ENCODE measurements around the gene H1-8. TPM values are rescaled to one million over a fixed set of nuclear protein-coding genes. Genes with fewer than 3 reads are reported as not detected.

H1-8 gene
- total RNA-seq, 4 donors from 2014 or later, result not detected

DNA sequence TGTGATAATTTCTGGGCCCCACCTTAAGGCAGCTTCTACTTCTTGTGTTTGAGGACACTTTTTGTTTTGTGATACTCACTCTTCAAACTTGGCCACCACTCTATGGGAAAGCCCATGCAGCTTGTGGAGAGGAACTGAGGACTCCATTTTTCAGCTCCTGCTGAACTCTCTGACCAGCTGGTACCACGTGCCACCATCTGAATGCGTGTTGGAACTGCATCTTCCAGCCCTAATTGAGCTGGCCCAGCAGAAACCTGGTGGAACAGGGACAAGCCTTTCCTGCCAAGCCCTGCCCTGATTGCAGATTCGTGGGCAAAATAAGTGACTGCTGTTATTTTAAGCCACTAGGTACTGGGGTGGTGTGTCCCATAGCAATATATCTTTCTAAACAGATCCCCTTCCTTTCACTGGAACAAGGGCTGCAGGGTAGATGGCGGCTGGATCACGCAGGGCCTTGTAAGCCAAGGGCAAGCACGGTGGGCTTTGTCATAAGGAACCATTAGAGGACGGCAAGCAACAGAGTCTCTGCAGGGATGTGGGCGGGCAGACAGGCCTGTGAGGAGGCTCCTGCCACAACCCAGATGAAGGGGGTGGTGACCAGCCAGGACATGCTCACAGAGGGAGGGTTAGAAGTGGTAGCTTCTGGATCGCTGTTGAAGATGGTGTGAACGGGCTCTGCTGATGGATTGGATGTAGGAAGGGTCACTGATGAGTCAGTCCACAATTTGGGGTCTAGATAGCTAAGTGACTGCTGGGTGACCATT is 9.5 kb downstream of the H1-8 start:
- peaks cover 0 to 18% (median 4%) of the 10 kb centered on the region in 4 donors for H3K4me1 ChIP-seq
- H3K27me3 ChIP-seq, result no peaks in the 10 kb centered on the region
- no peak overlapping the region for H3K4me3 ChIP-seq
- TF ChIP-seq POLR2AphosphoS5 (IDR thresholded peaks at IDR 0.05) (no peak), POLR2A (IDR thresholded peaks at IDR 0.05) (no peak), EP300 (IDR thresholded peaks at IDR 0.05; ENCODE audit: low read depth) (no peak)
- TF ChIP-seq, protein P1, sequence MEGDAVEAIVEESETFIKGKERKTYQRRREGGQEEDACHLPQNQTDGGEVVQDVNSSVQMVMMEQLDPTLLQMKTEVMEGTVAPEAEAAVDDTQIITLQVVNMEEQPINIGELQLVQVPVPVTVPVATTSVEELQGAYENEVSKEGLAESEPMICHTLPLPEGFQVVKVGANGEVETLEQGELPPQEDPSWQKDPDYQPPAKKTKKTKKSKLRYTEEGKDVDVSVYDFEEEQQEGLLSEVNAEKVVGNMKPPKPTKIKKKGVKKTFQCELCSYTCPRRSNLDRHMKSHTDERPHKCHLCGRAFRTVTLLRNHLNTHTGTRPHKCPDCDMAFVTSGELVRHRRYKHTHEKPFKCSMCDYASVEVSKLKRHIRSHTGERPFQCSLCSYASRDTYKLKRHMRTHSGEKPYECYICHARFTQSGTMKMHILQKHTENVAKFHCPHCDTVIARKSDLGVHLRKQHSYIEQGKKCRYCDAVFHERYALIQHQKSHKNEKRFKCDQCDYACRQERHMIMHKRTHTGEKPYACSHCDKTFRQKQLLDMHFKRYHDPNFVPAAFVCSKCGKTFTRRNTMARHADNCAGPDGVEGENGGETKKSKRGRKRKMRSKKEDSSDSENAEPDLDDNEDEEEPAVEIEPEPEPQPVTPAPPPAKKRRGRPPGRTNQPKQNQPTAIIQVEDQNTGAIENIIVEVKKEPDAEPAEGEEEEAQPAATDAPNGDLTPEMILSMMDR (IDR thresholded peaks at IDR 0.05), result no peak
- in situ Hi-C loops (cut with MboI; ENCODE audit: low pct_ligation_motif_present in 1 of 4, low pct_unique_long_range_greater_than_20kb in 1 of 4, low sequenced_read_pairs in 3 of 4) (no loop called here), intact Hi-C loops (cut with DNase I; ENCODE audit: low total_unique reads) (no loop called here)
- WGBS, 2 donors (ENCODE audit: low coverage in 1 of 2), result 82% methylated on average over 10 of the region's 10 CpGs; no CpG with 5 or more reads in 1 of the 2 donors
- no peak for DNase-seq
- no peaks in the 10 kb centered on the region for H3K9me3 ChIP-seq
- no peaks in the 10 kb centered on the region for H3K36me3 ChIP-seq
- no peak overlapping the region for H3K27ac ChIP-seq

DNA sequence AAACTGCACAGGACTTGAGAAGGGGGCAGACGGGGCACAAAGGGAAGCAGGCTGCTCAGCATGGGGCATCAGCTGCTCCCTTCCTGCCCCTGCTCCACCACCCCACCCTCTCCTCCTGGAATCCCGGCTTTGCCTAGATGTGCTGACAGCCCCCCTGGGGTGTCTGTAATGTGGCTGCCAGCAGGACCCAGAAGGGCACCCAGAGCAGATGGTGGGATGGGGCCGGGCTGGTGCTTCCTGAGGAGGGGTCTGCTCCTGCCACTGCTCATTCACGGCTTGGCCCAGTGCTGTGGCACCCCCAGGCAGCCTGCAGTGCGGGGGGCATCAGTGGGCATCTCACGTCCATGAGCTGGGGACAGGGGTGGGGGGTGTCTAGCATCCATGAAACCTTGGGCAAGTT is 10.2 kb downstream of the H1-8 start:
- no peak for DNase-seq
- H3K4me1 ChIP-seq, result peaks cover 0 to 18% (median 8%) of the 10 kb centered on the region in 4 donors
- H3K4me3 ChIP-seq, result no peak overlapping the region
- intact Hi-C loops (cut with DNase I; ENCODE audit: low total_unique reads), result no loop called here
- H3K36me3 ChIP-seq, result no peaks in the 10 kb centered on the region
- in situ Hi-C loops (cut with MboI; ENCODE audit: low pct_ligation_motif_present in 1 of 4, low pct_unique_long_range_greater_than_20kb in 1 of 4, low sequenced_read_pairs in 3 of 4), result no loop called here
- 90% methylated on average over 6 of the region's 6 CpGs; no CpG with 5 or more reads in 1 of the 2 donors for WGBS, 2 donors (ENCODE audit: low coverage in 1 of 2)
- no peaks in the 10 kb centered on the region for H3K9me3 ChIP-seq
- H3K27me3 ChIP-seq, result no peaks in the 10 kb centered on the region
- no peak overlapping the region for H3K27ac ChIP-seq
- no peak for TF ChIP-seq EP300 (IDR thresholded peaks at IDR 0.05; ENCODE audit: low read depth)
- no peak for TF ChIP-seq POLR2A (IDR thresholded peaks at IDR 0.05)
- TF ChIP-seq, protein P1 (IDR thresholded peaks at IDR 0.05), result no peak
- no peak for TF ChIP-seq POLR2AphosphoS5 (IDR thresholded peaks at IDR 0.05)

DNA sequence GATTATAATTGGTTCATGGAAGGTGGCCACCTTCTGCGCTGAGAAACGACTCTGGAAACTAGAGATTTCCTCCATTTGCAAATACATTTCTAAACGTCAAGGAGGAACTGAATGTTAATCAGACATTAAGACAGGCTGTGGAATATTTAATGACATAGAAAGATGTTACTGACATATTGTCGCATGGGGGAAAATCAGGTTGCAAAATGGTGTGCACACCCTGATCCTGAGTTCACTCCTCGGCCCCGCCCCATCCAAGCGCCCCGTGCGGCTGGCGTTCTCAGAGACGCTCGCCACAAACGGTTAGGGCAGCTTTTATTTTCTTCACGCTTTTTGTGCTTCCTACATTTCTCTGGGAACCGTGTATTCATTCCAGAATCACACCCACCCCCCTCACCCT is 10.7 kb downstream of the H1-8 start:
- intact Hi-C loops (cut with DNase I; ENCODE audit: low total_unique reads), result no loop called here
- Histone ChIP-seq H3K9me3 (no peaks in the 10 kb centered on the region), H3K27me3 (no peaks in the 10 kb centered on the region), H3K27ac (no peak overlapping the region), H3K36me3 (no peaks in the 10 kb centered on the region), H3K4me1 (peaks cover 0 to 24% (median 9%) of the 10 kb centered on the region in 4 donors), H3K4me3 (no peak overlapping the region)
- TF ChIP-seq EP300 (IDR thresholded peaks at IDR 0.05; ENCODE audit: low read depth) (no peak), POLR2AphosphoS5 (IDR thresholded peaks at IDR 0.05) (no peak), POLR2A (IDR thresholded peaks at IDR 0.05) (no peak)
- TF ChIP-seq, protein P1 (IDR thresholded peaks at IDR 0.05), result no peak
- in situ Hi-C loops (cut with MboI; ENCODE audit: low pct_ligation_motif_present in 1 of 4, low pct_unique_long_range_greater_than_20kb in 1 of 4, low sequenced_read_pairs in 3 of 4), result no loop called here
- WGBS, 2 donors (ENCODE audit: low coverage in 1 of 2), result 33 to 34% methylated on average over 11 to 15 of the region's 15 CpGs
- DNase-seq, result no peak

DNA sequence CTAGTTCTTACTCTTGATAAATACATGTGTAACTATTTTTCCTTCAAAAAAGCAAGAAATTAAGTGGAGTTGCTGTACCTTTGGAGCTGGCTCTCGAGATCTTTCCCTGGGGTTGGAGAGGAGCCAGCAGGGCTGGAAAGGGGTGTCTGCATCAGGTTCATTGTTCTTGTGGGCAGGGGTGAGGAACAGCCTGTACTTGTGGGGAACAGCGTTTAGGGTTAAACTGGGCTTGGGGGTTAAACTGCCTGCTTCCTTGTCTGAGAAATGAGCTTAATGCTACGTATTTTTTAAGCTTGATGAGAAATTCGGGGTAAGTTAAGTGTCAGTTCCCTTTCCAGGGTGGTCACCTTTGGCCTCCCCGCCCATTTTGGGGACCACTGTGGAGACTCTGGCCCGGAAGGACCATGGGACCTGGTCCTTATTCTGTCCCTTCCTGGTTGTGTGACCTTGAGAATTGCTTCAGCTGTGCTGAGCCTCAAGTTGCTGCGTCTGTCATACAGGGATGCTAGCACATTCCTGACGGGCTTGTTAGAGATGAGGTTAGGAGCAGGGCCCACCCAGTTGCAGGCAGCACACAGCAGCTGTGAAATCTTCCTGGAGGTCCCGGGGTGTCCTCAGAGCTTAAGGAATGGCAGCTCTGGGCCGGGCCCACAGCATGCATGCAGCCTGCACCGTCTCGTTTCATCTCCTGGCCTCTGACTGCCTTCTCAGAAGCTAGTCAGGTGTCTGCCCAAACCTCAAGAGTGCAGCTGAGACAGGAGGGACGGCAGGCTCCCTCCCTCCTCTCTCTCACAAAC is 11.6 kb downstream of the H1-8 start:
- in situ Hi-C loops (cut with MboI; ENCODE audit: low pct_ligation_motif_present in 1 of 4, low pct_unique_long_range_greater_than_20kb in 1 of 4, low sequenced_read_pairs in 3 of 4) (no loop called here), intact Hi-C loops (cut with DNase I; ENCODE audit: low total_unique reads) (no loop called here)
- Histone ChIP-seq H3K27ac (peak overlapping the region in 1 of 4 donors; percentile 13), H3K4me3 (no peak overlapping the region), H3K27me3 (no peaks in the 10 kb centered on the region), H3K36me3 (no peaks in the 10 kb centered on the region), H3K9me3 (no peaks in the 10 kb centered on the region), H3K4me1 (peaks cover 0 to 32% (median 9%) of the 10 kb centered on the region in 4 donors)
- TF ChIP-seq, protein P1 (IDR thresholded peaks at IDR 0.05), result no peak
- no peak for TF ChIP-seq EP300 (IDR thresholded peaks at IDR 0.05; ENCODE audit: low read depth)
- TF ChIP-seq POLR2AphosphoS5 (IDR thresholded peaks at IDR 0.05), result no peak
- no peak for TF ChIP-seq POLR2A (IDR thresholded peaks at IDR 0.05)
- 68 to 70% methylated on average over 5 to 13 of the region's 13 CpGs for WGBS, 2 donors (ENCODE audit: low coverage in 1 of 2)
- DNase-seq, result no peak

Measured in transverse colon (tissue), 4 donors.